Neural cell (in vitro differentiated cells): Measurements from ENCODE around the gene DACH1. TPM values are rescaled to one million over a fixed set of nuclear protein-coding genes. Genes with fewer than 3 reads are reported as not detected.

ENCODE experiments used
- H2AFZ ChIP-seq: fragments of 200-600, 300-800 bp; sonication (generic), shearing (Covaris generic); 2 replicates; pipeline ENCODE4 v1.6.0; 2014; ENCODE audit warnings: low read depth, mild to moderate bottlenecking, antibody characterized with exemption, low read length, moderate library complexity
- H3F3A ChIP-seq: fragments of 200-600 bp; shearing (Covaris generic); 2 replicates; pipeline ENCODE4 v1.6.1; 2016; ENCODE audit warnings: mild to moderate bottlenecking, moderate library complexity, mixed read lengths, antibody characterized with exemption, low read length; ENCODE audit not compliant: insufficient read depth, poor library complexity, severe bottlenecking
- H3K27ac ChIP-seq: fragments of 200-600, 300-800 bp; sonication (generic), shearing (Covaris generic); 2 replicates; pipeline ENCODE4 v1.5.1; 2014; ENCODE audit warnings: mild to moderate bottlenecking, low read length, moderate library complexity
- H3K27me3 ChIP-seq: fragments of 300-800, 200-600 bp; sonication (generic), shearing (Covaris generic); 2 replicates; pipeline ENCODE4 v1.6.0; 2014; ENCODE audit warnings: mild to moderate bottlenecking, low read depth, low read length, moderate library complexity; ENCODE audit not compliant: insufficient read depth
- H3K36me3 ChIP-seq: fragments of 300-800, 200-600 bp; sonication (generic), shearing (Covaris generic); 2 replicates; pipeline ENCODE4 v1.5.1; 2014; ENCODE audit warnings: mild to moderate bottlenecking, antibody characterized with exemption, low read length, moderate library complexity; ENCODE audit not compliant: insufficient read depth
- H3K4me2 ChIP-seq: fragments of 300-800, 200-600 bp; sonication (generic), shearing (Covaris generic); 2 replicates; pipeline ENCODE4 v1.6.0; 2014; ENCODE audit warnings: mild to moderate bottlenecking, low read length
- H3K4me3 ChIP-seq: fragments of 300-800, 200-600 bp; sonication (generic), shearing (Covaris generic); 2 replicates; pipeline ENCODE4 v1.5.1; 2014; ENCODE audit warnings: mild to moderate bottlenecking, low read length, moderate library complexity
- H3K79me2 ChIP-seq: fragments of 200-600 bp; shearing (Covaris generic); replicated peaks from 2 replicates; pipeline ENCODE4 v1.6.0; 2014; ENCODE audit warnings: mild to moderate bottlenecking, low read length, moderate library complexity; ENCODE audit not compliant: insufficient read depth
- H3K9ac ChIP-seq: fragments of 300-800, 200-600 bp; sonication (generic), shearing (Covaris generic); 2 replicates; pipeline ENCODE4 v1.6.1; 2016; ENCODE audit warnings: mild to moderate bottlenecking, low read length, mixed read lengths
- H3K9me2 ChIP-seq: fragments of 200-600 bp; shearing (Covaris generic); 2 replicates; pipeline ENCODE4 v1.6.1; 2016; ENCODE audit warnings: mild to moderate bottlenecking, low read length, mixed read lengths; ENCODE audit not compliant: insufficient read depth
- H3K9me3 ChIP-seq: fragments of 200-600, 300-800 bp; sonication (generic), shearing (Covaris generic); 2 replicates; pipeline ENCODE4 v1.6.1; 2016; ENCODE audit warnings: mild to moderate bottlenecking, mixed run types, low read length, moderate library complexity, mixed read lengths
- H4K20me1 ChIP-seq: fragments of 200-600 bp; shearing (Covaris generic); 2 replicates; pipeline ENCODE4 v1.6.1; 2016; ENCODE audit warnings: mild to moderate bottlenecking, mixed run types; ENCODE audit not compliant: insufficient read depth
- EP300 ChIP-seq: fragments of 450-650 bp; conservative IDR thresholded peaks from 2 replicates; pipeline ENCODE4 v1.6.1; 2014; ENCODE audit warnings: antibody characterized with exemption, mild to moderate bottlenecking, moderate library complexity; ENCODE audit not compliant: poor library complexity, severe bottlenecking
- EZH2 ChIP-seq: fragments of 200-600, 300-800 bp; shearing (Covaris generic), sonication (generic); IDR thresholded peaks from 2 replicates; pipeline ENCODE4 v1.6.1; 2014; ENCODE audit warnings: antibody characterized with exemption, low read length, borderline replicate concordance, mild to moderate bottlenecking; ENCODE audit not compliant: insufficient read depth, poor library complexity, severe bottlenecking
- MXI1 ChIP-seq: fragments of 450-650 bp; conservative IDR thresholded peaks from 2 replicates; pipeline ENCODE4 v1.6.1; 2014; ENCODE audit warnings: antibody characterized with exemption, mild to moderate bottlenecking; ENCODE audit not compliant: poor library complexity, severe bottlenecking
- POLR2AphosphoS5 ChIP-seq: IDR thresholded peaks from 2 replicates; pipeline ENCODE4 v1.6.1; 2012
- RAD21 ChIP-seq: fragments of 450-650 bp; conservative IDR thresholded peaks from 2 replicates; pipeline ENCODE4 v1.6.1; 2014; ENCODE audit warnings: antibody characterized with exemption, mild to moderate bottlenecking, moderate library complexity
- REST ChIP-seq: IDR thresholded peaks from 2 replicates; pipeline ENCODE4 v1.6.1; 2012; ENCODE audit warnings: borderline replicate concordance
- SMC3 ChIP-seq: fragments of 450-650 bp; conservative IDR thresholded peaks from 2 replicates; pipeline ENCODE4 v1.6.1; 2014; ENCODE audit warnings: antibody characterized with exemption, mild to moderate bottlenecking, moderate library complexity; ENCODE audit not compliant: poor library complexity
- TAF1 ChIP-seq: IDR thresholded peaks from 2 replicates; pipeline ENCODE4 v1.6.1; 2012; ENCODE audit warnings: low read depth
- polyA plus RNA-seq: library from polyadenylated mRNA; depleted of rRNA; stranded (reverse); fragments of >200 nt; gene quantifications from 2 replicates; pipeline ENCODE4 v1.2.3, GENCODE V29; 2014
- TF ChIP-seq, protein P1 (sequence below): fragments of 450-650 bp; IDR thresholded peaks from 2 replicates; pipeline ENCODE4 v1.5.1; 2014; ENCODE audit warnings: antibody characterized with exemption, mild to moderate bottlenecking, moderate library complexity; ENCODE audit not compliant: poor library complexity, severe bottlenecking

DACH1 gene
- polyA plus RNA-seq, 1 donor from 2014 or later: 20.0 TPM

GRCh38 chr13:71827241-71827640 lies 39.8 kb downstream of the DACH1 start:
- no peak overlapping the region for H3K4me2 ChIP-seq
- no peak overlapping the region for H3K27ac ChIP-seq
- no peak overlapping the region for H3K4me3 ChIP-seq
- no peak overlapping the region for H2AFZ ChIP-seq
- no peak overlapping the region for H3K9ac ChIP-seq
- no peaks in the 10 kb centered on the region for H3K79me2 ChIP-seq
- H3K27me3 ChIP-seq: no peaks in the 10 kb centered on the region
- no peaks in the 10 kb centered on the region for H3K36me3 ChIP-seq
- H4K20me1 ChIP-seq: no peaks in the 10 kb centered on the region
- no peaks in the 10 kb centered on the region for H3F3A ChIP-seq
- no peak for TF ChIP-seq EZH2
- no peaks in the 10 kb centered on the region for H3K9me3 ChIP-seq
- no peaks in the 10 kb centered on the region for H3K9me2 ChIP-seq

DNA sequence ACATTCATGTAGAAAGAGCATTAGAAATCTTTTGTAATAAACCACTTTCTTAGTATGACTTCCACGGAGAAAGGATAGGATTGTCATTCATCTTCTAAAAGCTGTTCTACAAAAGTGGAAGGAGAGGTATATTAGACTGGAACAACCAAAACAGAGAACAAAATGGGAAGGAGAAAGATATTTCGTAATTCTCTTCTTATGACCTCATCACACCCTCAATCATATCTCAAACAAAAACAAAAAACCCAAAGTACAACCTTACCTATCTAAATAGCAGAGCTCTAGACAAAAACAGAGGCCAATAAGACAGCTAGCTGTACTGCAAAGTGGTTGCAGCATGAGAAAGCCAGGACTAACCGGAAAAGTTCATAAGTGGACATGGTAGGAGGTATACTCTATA lies 46.3 kb downstream of the DACH1 start:
- Histone ChIP-seq H3K9me3 (no peaks in the 10 kb centered on the region), H3K27me3 (no peaks in the 10 kb centered on the region), H3K4me2 (no peak overlapping the region), H2AFZ (no peak overlapping the region), H3K27ac (no peak overlapping the region), H3K9me2 (no peaks in the 10 kb centered on the region), H3K79me2 (no peaks in the 10 kb centered on the region), H3K36me3 (no peaks in the 10 kb centered on the region), H3F3A (no peaks in the 10 kb centered on the region), H4K20me1 (no peaks in the 10 kb centered on the region), H3K9ac (no peak overlapping the region), H3K4me3 (no peak overlapping the region)
- no peak for TF ChIP-seq EP300
- no peak for TF ChIP-seq SMC3
- TF ChIP-seq, protein P1, sequence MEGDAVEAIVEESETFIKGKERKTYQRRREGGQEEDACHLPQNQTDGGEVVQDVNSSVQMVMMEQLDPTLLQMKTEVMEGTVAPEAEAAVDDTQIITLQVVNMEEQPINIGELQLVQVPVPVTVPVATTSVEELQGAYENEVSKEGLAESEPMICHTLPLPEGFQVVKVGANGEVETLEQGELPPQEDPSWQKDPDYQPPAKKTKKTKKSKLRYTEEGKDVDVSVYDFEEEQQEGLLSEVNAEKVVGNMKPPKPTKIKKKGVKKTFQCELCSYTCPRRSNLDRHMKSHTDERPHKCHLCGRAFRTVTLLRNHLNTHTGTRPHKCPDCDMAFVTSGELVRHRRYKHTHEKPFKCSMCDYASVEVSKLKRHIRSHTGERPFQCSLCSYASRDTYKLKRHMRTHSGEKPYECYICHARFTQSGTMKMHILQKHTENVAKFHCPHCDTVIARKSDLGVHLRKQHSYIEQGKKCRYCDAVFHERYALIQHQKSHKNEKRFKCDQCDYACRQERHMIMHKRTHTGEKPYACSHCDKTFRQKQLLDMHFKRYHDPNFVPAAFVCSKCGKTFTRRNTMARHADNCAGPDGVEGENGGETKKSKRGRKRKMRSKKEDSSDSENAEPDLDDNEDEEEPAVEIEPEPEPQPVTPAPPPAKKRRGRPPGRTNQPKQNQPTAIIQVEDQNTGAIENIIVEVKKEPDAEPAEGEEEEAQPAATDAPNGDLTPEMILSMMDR: no peak
- no peak for TF ChIP-seq RAD21
- TF ChIP-seq REST: no peak
- no peak for TF ChIP-seq MXI1
- TF ChIP-seq TAF1: no peak
- TF ChIP-seq POLR2AphosphoS5: no peak
- no peak for TF ChIP-seq EZH2

GRCh38 chr13:71817335-71817734 lies 49.7 kb downstream of the DACH1 start:
- H3K9ac ChIP-seq: no peak overlapping the region
- no peaks in the 10 kb centered on the region for H3K79me2 ChIP-seq
- H3K36me3 ChIP-seq: no peaks in the 10 kb centered on the region
- no peaks in the 10 kb centered on the region for H3K9me3 ChIP-seq
- no peaks in the 10 kb centered on the region for H3K9me2 ChIP-seq
- H3K27me3 ChIP-seq: no peaks in the 10 kb centered on the region
- no peaks in the 10 kb centered on the region for H4K20me1 ChIP-seq
- TF ChIP-seq EZH2 (no peak), MXI1 (no peak), EP300 (no peak), SMC3 (no peak), REST (no peak), TAF1 (no peak), POLR2AphosphoS5 (no peak), RAD21 (no peak)
- TF ChIP-seq, protein P1: no peak
- H3K27ac ChIP-seq: no peak overlapping the region
- H3F3A ChIP-seq: no peaks in the 10 kb centered on the region
- H3K4me2 ChIP-seq: no peak overlapping the region
- no peak overlapping the region for H2AFZ ChIP-seq
- H3K4me3 ChIP-seq: no peak overlapping the region
